HG03457 (cell line): ENCODE results near the gene C16orf86.

Experiments used
- ATAC-seq: cut with Tn5 transposase; IDR thresholded peaks from one replicate; pipeline ENCODE4 v1.9.1; 2021; ENCODE audit warnings: moderate number of reproducible peaks; ENCODE audit not compliant: unreplicated experiment

Gene C16orf86, protein sequence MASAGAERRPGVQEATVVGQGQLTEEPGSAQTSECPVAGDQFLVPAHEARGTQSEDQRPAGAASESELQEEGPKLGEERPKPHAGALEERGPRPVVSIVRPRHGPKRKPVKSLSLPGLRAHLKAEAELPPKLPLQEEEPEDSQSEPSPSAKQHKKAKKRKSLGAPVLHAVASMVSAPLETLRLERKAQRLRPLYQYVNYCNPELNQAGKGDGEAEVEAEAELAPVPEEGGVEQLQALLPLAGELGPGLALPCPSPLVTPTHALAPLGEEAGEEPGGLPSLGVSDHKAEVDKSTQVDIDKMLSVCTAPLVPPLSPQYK

DNA sequence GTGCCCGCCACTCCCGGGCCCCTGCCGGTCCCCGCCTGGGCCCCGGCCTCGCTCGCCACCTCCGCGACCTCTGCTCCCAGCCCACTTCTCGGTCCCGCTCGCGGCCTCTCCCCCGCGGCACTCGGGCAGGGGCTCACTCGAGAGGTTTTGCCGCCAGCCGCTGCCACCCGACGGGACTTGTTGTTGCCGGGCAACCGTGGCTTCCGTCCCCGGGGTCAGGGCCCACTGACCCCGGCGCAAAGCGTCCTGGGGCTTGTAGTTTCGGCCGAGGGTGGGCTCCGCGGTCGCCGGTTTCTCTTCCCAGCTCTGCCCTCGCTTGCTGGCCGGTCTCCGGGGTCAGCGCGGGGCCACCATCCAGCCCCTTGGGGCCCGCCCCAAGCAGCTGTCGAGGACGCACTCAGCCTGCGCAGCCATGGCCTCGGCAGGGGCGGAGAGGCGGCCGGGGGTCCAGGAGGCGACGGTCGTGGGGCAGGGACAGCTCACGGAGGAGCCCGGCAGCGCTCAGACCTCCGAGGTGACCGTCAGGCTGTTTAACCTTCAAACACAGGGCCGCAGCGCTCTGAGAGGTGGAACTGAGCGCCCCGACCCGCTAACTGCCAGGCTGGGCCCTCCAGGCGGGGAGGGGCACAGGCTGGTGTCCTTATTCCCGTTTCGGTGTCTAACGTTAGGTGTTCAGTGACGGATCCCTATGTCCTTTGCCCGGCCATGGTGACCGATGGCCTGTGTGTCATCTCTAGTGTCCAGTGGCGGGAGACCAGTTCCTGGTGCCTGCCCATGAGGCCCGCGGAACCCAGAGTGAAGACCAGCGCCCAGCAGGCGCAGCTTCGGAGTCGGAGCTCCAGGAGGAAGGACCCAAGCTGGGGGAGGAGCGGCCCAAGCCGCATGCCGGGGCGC is at the start of gene C16orf86, which contains the start of gene ENKD1:
Gene C16orf86 (plus strand): TSS at position 256 of the 894 bp plus-strand sequence. CDS start 157 bp downstream, at position 413.
Gene ENKD1 (minus strand): TSS at position 192 of the 894 bp plus-strand sequence. CDS start 308 bp downstream, outside the sequence.
- ATAC-seq, result no peak

DNA sequence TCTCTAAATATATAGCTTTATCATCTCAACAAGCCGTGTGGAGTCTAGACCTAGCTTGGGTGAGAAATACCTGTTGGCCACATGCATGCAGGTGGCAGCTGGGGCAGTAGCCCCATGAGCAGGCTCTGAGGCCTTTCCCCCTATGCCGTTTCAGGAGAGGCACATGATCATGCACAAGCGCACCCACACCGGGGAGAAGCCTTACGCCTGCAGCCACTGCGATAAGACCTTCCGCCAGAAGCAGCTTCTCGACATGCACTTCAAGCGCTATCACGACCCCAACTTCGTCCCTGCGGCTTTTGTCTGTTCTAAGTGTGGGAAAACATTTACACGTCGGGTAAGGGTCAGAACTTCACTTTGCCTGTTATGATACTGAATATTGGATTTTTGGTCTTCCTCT is 38.4 kb upstream of the C16orf86 start:
- ATAC-seq, result no peak

DNA sequence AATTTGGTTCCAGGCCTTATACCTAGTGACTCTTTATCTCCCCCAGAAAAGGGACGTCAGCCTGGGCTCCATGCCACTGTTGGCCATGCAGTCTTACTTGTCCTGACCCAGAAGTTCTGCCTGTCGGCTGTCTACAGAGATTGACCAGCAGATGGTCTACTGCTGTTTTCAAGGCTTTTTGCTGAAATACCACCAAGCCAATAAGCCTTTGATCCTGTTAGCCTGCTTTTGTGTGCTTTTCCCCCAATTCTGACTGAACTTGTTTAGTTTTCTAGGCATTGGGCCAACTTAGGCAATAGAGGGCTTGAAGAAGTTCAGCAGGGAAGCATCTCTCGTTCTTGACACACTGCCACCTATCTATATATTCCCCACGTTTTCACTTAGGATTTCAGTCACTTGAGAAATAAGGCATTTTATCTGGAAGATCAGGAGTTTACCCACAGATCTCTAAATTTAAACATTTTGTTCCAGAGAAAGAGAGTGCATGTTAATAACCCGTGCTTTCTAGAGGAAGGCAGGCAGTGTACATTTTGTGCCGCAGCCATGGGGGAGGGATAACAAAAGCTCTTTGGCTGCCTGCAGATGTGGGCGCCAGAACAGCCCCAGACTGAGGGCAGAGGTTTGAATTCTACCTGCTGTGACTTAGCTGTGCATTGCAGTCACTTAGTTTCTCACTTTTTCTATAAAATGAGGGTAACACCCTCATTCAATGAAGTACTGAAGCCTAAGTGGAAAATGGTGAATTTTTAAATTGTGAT is 34.0 kb upstream of the C16orf86 start:
- no peak for ATAC-seq

DNA sequence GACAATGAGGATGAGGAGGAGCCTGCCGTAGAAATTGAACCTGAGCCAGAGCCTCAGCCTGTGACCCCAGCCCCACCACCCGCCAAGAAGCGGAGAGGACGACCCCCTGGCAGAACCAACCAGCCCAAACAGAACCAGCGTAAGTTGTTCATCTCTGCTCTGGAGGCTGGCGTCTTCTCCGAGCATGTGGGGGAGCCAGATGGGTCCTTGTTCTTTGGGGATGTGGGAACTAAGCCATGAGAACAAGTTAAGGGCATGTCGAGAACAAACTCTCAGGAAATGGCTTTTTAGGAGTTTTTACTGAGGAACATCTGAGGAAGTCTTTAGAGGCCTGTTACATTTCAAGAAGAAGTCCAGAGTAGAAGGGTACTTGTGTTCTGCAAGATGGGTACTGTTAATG is 29.9 kb upstream of the C16orf86 start:
- no peak for ATAC-seq

DNA sequence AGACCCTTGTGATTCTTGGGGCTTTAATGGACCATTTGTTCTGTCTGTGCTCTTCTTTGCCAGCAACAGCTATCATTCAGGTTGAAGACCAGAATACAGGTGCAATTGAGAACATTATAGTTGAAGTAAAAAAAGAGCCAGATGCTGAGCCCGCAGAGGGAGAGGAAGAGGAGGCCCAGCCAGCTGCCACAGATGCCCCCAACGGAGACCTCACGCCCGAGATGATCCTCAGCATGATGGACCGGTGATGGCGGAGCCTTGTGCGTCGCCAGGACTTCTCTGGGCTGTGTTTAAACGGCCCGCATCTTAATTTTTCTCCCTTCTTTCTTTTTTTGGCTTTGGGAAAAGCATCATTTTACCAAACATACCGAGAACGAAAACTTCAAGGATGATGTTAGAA is 29.0 kb upstream of the C16orf86 start:
- no peak for ATAC-seq

DNA sequence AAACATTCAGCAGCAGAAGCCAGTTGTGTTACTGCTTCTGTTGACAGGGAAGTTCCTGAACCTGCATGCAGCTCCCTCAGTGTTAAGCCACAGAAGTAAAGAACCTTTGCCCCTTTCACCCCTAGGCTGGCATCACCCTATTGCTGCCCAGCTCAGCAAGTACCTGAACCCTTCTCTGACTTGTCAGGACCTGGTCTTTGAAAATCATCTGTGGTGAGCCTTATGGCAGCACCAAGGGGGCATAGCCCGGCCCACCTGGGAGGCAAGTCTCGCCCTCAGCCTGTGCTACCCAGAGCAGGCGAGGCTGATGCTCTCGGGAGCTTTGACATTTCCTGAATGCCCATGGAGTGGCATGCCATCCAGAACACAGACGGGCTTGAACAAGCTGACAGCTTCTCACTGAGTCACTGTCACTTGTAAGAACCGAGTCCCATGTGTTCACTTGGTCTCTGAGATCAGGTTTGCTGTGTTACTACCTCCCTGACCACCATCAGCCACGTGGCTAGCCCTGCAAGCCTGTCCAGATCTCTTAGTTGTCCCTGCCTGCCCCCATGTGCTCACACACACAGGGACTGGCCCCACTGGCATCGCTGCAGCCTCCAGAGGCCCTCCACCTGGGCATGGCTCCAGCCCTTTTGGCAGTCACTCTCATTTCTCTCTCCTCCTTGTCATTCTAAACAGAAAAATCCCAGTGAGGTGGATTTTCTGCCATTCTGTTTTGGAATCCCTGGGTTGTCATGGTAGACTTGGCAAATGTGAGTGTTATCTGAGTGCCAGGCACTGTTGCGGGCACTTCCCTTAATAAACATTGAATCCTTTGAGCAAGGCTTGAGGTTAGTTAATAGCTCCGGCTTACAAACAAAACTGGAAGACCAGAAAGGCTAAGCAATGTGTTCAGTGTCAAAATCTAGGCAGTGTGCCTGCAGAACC is 24.6 kb upstream of the C16orf86 start:
- ATAC-seq, result no peak

DNA sequence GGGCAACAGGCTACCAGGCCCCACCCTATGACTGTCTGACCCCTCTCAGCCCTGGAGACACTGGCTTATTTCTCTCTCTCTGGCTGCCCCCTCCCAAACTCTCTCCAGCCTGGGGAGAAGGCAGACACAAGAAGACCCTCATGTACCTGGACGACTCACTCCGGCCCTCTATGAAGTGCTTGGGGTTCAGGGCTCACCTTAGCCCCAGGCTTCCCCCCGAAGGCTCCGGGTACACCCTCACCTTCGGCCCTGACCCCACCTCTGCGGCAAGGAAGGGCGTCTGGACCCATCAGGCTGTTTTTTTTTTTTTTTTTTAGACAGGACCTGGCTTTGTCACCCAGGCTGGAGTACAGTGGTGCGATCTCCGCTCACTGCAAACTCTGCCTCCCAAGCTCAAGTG is 22.6 kb upstream of the C16orf86 start:
- ATAC-seq, result no peak

DNA sequence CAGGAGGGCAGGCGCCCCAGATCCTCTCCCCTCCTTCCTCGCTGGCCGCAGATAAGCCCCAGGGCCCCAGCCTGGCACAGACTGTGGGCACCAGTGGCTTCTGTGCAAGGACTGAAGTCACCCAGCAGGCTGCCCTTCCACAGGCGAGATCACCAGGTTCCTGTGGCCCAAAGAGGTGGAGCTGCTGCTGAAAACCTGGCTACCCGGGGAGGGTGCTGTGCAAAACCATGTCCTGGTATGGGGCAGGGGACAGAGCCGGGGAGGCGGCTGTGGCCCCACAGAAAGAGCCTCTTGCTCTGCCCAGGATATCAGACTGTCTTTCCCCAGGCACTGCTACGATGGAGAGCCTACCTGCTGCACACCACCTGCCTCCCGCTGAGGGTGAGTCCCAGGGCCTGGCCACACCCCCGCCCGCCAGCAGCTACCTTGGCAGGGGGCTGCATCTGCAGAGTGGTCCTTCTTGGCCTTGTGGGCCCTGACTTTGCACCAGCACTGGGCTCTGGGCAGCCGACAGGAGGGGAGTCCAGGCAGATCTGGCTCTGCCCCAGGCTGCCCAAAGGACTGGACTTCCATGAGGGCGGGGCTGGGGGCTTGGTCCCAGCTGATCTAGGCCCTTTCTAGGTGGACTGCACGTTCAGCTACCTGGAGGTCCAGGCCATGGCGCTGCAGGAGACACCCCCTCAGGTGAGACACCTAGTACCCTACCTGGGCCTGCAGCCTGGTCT is 21.1 kb upstream of the C16orf86 start:
- ATAC-seq, result no peak

DNA sequence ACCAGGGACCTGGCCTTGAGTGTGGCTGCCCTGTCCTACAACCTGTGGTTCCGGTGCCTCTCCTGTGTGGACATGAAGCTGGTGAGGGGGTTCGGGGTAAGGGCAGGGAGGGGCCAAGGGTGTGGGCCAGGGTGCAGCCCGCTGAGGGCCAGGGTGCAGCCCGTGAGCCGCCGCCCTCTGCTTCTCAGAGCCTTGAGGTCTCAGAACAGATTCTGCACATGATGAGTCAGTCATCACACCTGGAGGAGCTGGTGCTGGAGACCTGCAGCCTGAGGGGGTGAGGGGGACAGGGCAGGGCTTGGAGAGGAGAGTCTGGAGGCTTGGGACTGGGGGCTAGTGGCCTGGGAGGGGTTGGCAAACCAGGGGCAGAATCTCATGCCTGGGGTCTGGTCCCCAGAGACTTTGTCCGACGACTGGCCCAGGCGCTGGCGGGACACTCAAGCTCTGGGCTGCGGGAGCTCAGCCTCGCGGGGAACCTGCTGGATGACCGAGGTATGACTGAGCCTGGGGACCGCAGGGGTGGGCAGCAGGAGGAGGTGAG is 19.4 kb upstream of the C16orf86 start:
- ATAC-seq, result no peak

DNA sequence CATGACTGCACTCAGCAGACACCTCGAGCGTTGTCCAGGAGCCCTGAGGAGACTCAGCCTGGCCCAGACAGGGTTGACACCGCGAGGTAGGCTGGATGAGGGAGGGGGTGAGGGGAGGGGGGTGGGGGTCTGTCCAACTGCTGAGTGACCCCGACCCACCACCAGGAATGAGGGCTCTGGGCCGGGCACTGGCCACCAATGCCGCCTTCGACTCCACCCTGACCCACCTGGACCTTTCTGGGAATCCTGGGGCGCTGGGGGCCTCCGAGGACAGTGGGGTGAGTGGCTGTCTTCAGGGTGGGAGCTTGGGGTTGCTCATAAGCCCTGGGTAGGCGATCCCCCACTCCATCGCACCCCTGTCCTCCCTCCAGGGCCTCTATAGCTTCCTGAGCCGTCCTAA is 18.9 kb upstream of the C16orf86 start:
- ATAC-seq, result no peak

DNA sequence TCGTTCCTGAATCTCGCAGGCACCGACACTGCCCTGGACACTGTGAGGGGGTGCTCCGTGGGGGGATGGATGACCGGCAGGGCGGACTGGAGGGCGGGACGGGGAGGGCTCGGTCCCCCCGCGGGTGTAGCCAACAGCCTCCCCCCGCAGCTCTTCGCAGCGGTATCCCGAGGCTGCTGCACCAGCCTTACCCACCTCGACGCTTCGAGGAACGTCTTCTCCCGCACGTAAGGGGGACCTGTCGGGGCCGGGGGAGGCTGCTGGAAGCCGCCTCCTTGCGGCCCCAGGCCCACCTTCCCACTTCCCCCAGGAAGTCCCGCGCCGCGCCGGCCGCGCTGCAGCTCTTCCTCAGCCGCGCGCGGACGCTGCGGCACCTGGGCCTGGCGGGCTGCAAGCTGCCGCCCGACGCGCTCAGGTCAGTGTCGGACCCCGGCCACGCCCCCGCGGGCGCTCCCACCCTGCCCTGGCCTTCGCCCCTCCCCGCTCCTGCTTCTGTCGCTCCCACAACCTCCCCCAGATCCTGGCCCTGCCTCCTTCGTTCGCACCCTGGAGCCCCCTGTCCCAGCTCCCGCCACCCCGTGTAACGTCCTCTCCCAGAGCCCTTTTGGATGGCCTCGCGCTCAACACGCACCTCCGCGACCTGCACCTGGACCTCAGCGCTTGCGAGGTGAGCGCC is 18.4 kb upstream of the C16orf86 start:
- no peak for ATAC-seq

DNA sequence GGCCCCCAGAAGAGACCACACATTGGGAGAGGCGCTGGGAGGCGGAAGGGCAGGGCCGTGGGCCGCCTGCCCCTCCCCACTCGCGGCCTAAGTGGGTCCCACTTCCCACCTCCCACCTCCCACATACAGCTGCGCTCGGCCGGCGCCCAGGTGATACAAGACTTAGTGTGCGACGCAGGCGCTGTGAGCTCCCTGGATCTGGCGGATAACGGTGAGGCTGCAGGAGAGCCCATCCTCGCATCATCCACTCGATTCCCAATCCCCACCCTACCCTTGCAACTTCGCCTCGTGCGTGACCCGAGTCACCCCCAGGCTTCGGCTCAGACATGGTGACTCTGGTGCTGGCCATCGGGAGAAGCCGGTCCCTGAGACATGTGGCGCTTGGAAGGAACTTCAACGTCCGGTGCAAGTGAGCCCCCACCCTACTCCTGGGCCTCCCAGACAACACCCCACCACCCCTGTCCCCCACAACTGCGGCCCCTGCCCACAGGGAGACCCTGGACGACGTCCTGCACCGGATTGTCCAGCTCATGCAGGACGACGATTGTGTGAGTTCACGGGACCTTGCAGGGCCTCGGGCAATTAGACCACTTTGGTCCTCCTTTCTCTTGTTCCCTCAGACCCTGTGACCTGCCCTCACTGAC is 17.7 kb upstream of the C16orf86 start:
- ATAC-seq, result no peak

DNA sequence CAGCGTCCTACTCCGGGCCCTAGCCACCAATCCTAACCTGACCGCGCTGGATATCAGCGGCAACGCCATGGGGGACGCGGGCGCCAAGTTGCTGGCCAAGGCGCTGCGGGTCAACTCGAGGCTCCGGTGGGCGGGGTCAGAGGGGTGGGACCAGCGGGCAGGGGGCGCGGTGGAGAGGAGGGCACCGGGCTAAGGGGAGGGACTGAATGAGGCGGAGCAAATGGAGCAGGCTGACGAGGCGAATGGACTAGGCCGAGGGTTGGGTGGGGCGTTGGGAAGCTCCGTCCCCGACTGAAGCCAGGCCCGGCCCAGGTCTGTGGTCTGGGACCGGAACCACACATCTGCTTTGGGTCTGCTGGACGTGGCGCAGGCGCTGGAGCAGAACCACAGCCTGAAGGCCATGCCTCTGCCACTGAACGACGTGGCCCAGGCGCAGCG is 17.1 kb upstream of the C16orf86 start:
- no peak for ATAC-seq

DNA sequence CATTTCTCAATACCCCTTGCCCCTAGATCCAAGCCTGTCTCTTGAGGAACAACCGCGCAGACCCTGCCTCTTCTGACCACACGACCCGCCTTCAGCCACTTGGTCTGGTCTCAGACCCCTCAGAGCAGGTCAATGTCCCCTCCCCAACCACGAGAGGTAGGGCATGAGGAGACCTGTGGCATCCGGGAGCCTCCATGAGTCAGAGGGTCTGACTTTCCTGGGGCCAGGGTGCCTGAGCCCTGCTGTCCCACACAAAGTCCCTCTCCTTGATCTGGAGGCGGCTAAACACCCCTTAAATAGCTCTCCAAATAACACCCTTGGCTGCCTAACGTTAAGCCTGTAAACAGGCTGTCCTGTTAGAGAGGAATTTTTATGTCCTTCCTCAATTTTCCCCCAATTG is 16.6 kb upstream of the C16orf86 start:
- no peak for ATAC-seq

DNA sequence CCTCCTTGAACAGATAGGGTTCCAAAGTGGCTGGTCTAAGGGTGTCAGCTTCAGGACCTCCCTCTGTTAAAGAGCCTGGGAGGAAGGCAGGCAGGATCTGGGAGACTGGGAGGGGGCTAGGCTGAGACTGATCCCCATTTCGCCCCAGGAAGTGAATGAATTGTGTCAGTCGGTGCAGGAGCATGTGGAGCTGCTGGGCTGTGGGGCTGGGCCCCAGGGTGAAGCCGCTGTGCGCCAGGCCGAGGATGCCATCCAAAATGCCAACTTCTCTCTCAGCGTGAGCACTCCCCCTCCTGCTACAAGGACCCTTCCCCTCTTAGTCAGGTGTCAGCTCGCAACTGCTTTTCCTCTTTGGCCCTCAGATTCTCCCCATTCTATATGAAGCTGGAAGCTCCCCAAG is 15.6 kb upstream of the C16orf86 start:
- ATAC-seq, result no peak

DNA sequence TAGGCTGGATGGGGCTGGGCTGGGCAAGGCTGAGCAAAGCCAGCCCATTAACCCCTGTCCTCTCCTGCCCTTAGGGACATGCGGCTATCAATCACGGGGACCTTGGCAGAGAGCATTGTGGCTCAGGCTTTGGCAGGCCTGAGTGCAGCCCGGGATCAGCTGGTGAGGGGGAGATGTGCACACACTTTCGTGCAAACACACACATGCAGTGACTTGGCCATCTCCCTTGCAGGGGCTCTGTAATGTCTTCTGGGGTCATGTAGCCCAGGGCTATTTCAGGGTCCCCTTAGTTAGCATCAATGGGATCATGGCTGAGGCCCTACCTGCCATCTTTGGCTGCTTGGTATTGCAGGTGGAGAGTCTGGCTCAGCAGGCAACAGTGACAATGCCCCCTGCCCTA is 14.8 kb upstream of the C16orf86 start:
- no peak for ATAC-seq

DNA sequence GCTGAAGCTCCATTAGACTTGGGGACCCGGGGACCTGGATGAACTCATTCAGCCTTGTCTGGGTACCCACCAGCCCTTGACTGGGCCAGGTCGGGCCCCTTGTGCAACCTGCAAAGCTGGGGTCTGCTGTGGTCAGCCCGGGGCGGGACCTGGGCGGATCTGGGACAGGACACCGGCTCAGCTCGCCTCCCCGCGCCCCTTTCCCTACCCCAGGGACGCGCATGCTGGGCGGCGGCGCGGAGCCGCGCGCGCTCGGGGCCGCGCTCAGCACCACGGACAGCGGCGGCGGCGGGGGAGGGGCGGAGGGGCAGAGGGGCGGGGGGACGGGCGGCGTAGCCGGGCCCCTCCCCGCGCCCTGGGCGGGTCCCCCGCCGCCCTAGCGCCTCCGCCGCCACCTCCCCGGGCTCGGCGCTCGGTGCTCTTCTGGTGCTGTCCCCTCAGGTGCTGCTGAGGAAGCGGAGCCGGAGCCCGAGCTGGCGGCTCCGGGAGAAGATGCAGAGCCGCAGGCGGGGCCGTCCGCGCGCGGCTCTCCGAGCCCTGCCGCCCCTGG is 14.0 kb upstream of the C16orf86 start:
- no peak for ATAC-seq
